Measurements from ENCODE around the gene PCBD1.

PCBD1 gene

GRCh38 chr10:70902661-70903261 lies 14.4 kb upstream of the PCBD1 start:
- no peak for DNase-seq (ENCODE audit: low read depth in 2 of 2)

GRCh38 chr10:70901276-70901878 lies 13.0 kb upstream of the PCBD1 start:
- DNase-seq (ENCODE audit: low read depth in 2 of 2): no peak

- DNase-seq (ENCODE audit: low read depth in 2 of 2): no peak
Measured at GRCh38 chr10:70899096-70899495, 10.7 kb upstream of the PCBD1 start.

GRCh38 chr10:70898687-70899086 lies 10.3 kb upstream of the PCBD1 start:
- DNase-seq (ENCODE audit: low read depth in 2 of 2): no peak

DNA sequence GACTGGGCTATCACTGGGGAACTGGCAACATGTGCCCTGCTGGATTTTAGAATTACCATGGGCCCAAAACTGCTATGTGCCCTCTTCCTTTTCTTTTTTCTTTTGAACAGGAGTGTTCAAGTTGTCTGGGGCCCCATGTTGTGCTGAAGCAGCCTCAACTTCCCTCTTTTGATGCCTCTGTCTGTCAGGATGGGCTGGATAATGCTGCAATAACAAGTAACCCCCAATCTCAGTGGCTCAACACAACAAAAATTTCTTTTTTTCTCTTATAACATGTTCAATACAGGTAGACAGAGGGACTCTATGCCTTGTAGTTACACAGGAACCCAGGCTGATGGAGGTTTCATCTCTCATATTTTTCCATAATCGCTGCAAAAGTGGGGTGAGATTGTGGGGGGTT lies 8.2 kb upstream of the PCBD1 start:
- DNase-seq (ENCODE audit: low read depth in 2 of 2): no peak

GRCh38 chr10:70894416-70894815 lies 6.1 kb upstream of the PCBD1 start:
- no peak for DNase-seq (ENCODE audit: low read depth in 2 of 2)

GRCh38 chr10:70893227-70894006 lies 5.1 kb upstream of the PCBD1 start:
- no peak for DNase-seq (ENCODE audit: low read depth in 2 of 2)

- DNase-seq (ENCODE audit: low read depth in 2 of 2): no peak
Measured at GRCh38 chr10:70892631-70893030, 4.3 kb upstream of the PCBD1 start.

- no peak for DNase-seq (ENCODE audit: low read depth in 2 of 2)
Measured at GRCh38 chr10:70891627-70892026, 3.3 kb upstream of the PCBD1 start.

DNA sequence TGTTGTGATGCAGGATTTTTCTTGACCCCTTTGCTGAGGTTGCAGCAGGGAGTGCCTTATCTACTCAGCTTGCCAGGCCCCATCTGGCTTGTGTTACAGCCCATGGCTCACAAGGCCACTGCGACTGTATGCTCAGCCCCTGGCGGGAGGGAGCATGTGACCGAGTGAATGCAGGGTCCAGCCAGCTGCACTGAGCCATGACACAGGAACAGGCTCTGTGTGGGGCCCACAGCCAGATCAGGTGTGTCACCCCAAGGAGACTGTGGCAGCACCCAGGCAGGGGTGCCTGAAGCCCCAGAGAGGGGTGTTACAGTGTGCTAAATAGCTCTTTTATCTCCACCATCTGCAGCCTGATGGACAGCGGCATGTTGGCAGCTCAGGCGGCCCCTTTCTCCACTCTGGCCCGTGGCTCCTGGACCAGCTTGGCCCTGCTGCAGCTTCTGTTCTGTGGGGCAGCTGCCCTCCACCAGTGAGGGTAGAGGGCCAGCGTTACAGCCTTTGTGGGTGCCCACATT lies 2.6 kb upstream of the PCBD1 start:
- DNase-seq (ENCODE audit: low read depth in 2 of 2): no peak

DNA sequence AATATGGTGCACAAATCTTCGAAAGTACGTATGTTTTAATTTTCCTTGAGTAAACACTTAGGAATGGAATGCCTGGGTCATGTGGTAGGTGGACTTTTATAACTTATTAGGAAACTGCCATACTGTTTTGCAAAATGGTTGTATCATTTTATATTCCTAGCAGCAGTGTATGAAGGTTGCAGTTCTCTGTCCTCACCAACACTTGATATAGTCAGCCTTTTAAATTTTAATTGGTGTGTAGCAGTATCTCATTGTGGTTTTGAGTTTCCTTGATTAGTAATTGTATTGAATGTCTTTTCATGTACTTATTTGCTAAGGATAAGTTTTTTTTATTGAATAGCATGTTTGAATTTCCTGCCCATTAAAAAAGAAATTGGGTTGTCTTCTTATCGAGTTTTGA lies 926 bp upstream of the PCBD1 start:
- DNase-seq (ENCODE audit: low read depth in 2 of 2): no peak

GRCh38 chr10:70886921-70887665 lies 1.3 kb downstream of the PCBD1 start:
- DNase-seq (ENCODE audit: low read depth in 2 of 2): no peak

GRCh38 chr10:70885931-70886903 lies 2.1 kb downstream of the PCBD1 start:
- DNase-seq (ENCODE audit: low read depth in 2 of 2): no peak

GRCh38 chr10:70885481-70885880 lies 2.9 kb downstream of the PCBD1 start:
- no peak for DNase-seq (ENCODE audit: low read depth in 2 of 2)

DNA sequence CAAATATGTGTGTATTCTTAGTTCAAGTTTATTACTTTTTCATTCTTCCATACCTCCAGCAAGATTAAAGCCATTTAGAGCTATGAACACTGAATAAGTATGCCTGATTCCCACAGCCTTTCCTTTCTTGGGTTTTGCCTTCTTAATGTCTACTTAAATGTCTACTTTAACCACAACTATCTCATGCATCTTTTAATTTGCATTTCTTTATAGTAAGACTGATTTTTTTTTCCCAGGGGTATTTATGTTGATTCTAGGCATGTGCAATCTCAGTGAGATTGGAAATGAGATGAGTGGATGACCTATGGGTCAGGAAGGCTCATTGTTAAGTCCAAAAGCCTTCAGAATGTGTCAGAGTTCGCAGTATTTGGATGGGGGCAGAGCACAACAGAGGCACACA lies 3.6 kb downstream of the PCBD1 start:
- DNase-seq (ENCODE audit: low read depth in 2 of 2): no peak

DNA sequence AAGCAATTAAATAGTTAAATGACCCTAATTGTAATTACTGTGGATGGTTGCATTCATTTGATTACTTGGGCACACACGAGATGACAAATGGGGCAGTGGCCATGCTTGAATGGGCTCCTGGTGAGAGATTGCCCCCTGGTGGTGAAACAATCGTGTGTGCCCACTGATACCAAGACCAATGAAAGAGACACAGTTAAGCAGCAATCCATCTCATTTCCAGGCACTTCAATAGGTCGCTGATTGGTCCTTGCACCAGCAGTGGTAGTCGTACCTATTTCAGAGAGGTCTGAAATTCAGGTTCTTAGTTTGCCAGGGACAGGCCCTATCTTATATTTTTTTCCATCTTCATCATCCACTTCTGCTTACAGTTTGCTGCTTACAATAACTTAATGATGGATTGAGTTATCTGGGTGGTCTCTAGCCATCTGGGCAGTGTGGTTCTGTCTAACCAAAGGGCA lies 8.3 kb downstream of the PCBD1 start:
- peak; percentile 58 to 69 for DNase-seq (ENCODE audit: low read depth in 2 of 2)

DNA sequence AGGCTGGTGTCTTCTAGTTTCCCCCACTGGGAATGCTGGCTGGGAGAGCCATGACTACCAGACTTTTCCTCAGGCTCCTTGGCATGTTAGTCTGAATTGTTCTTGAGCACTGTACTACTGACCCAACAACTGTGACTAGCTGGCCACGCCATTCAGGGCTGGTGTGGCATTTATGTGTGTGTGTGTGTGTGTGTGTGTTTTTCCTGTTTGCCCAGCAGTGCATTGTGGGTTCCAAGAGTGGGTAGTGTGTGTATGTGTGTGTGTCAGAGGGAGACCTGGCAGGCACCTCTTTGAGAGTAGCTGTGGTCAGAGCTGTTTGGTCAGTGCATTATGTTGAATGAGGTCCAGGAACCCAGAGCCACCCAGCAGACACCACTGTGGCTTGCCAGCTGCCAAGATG lies 9.2 kb downstream of the PCBD1 start:
- DNase-seq (ENCODE audit: low read depth in 2 of 2): no peak

DNA sequence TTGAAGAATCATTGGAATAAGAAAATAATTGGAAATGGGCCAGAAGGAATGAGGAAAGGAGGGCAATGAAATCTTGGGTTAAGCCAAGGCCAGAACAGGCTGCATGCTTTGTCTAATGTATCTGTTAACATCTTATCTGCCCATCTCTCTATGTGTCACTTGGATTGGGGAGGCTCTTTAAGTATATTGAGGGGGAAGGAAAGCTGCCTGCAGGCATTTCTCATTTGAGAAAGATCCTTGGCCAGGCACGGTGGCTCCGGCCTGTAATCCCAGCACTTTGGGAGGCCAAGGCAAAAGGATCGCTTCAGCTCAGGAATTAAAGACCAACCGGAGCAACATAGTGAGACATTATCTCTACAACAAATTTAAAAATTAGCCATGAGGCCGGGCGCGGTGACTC lies 14.3 kb downstream of the PCBD1 start:
- DNase-seq (ENCODE audit: low read depth in 2 of 2): no peak

DNA sequence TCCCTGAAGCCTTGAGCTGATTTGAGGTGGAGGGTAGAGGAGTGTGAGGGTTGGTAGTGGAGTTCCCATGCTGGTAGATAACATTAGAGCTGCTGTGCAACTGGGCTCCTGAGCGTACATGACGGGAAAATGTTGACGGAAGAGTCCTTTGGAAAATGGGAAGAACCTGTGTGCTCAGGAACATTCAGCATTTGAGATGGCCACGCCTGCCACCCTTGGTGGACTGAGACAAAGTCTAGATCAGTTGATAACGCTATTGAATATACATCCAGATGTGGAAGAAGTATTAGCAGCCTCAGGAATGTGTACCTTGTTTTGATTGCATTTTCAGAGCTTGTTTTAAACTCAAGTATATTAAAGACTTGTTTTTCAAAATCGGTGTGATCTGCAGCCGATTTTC lies 16.1 kb downstream of the PCBD1 start:
- DNase-seq (ENCODE audit: low read depth in 2 of 2): no peak

DNA sequence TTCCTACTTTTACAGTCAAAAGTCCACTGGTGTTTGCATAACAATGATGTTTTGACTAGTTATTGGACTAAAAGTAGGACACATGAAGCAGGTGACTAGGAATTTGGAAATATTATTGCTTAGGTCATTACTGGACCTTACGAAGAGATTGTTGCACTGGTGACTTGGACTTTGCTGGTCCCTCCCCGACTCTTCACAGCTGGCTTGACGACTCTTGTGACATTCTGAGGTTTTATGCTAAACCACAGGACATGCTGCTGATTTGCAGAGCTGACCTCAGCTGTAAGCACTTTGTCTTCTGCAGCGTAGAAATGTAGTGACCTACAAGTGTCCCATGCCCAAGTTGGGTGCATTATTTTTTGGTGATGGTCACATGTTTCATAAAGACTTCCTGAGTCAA lies 21.9 kb downstream of the PCBD1 start:
- no peak for DNase-seq (ENCODE audit: low read depth in 2 of 2)

DNA sequence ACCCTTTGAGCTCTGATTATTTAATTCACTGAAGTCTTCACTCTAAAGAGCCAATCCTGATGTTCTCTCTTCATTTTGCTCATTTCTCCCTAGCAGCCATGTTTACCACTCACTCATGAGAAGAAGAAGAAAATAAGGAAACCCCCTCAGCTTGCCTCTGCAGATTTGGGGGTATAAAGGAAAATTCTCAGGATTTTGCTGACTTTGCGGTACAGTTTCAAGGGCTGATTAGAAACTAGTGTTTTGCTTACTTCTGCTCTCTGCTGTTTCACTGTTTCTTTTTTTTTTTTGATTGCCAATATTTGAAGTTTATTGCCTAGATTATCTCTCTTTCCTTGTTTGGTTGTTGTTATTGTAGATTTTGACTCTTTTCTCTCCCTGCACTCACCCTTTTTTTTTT lies 23.4 kb downstream of the PCBD1 start:
- DNase-seq (ENCODE audit: low read depth in 2 of 2): no peak

Data from stimulated activated CD4-positive, alpha-beta T cell treated with anti-CD3 and anti-CD28 coated beads, Interleukin-12 subunit alpha, Interleukin-12 subunit beta, amount 100 ng/mL, for 24 hours (primary cell).